HEK293 (cell line): ENCODE results near the gene GFOD1.

Experiments used
- CTCF ChIA-PET: fragments of 350-600 bp; formaldehyde crosslinking; extraction: SDS; loops from one replicate; lab custom pipeline; 2021; ENCODE audit warnings: antibody characterized with exemption; lab: Yijun Ruan, JAX
- POLR2A ChIA-PET: fragments of 300-600 bp; formaldehyde crosslinking; extraction: SDS; loops from one replicate; lab custom pipeline; 2020; ENCODE audit warnings: antibody characterized with exemption, inconsistent platforms; lab: Yijun Ruan, JAX
- H3K27ac ChIP-seq: fragments of 200-500 bp; sonication (Bioruptor generic); 2 replicates; pipeline ENCODE4 v1.5.1; 2014; ENCODE audit warnings: low read depth, low read length, control low read depth, inconsistent platforms; ENCODE audit errors: extremely low read depth
- H3K36me3 ChIP-seq, 2 experiments: fragments of 200-500 bp in 1 of 2; sonication (Bioruptor generic) in 1 of 2; 1 replicate in 1 of 2; 2 replicates in 1 of 2; pipeline ENCODE4 v1.5.1; 2014 to 2017; ENCODE audit warnings: inconsistent platforms in 2 of 2, low read length in 2 of 2; ENCODE audit not compliant: control insufficient read depth in 2 of 2, insufficient read depth in 1 of 2
- H3K4me1 ChIP-seq: fragments of 200-500 bp; sonication (Bioruptor generic); 2 replicates; pipeline ENCODE4 v1.5.1; 2014; ENCODE audit warnings: mild to moderate bottlenecking, low read length, inconsistent platforms; ENCODE audit not compliant: control insufficient read depth, insufficient read depth
- H3K4me3 ChIP-seq: 2 replicates; pipeline ENCODE4 v1.5.1; 2011; ENCODE audit warnings: low read depth, mild to moderate bottlenecking, control low read depth, low read length, moderate library complexity
- H3K9me3 ChIP-seq: fragments of 200-500 bp; sonication (Bioruptor generic); 2 replicates; pipeline ENCODE4 v1.5.1; 2014; ENCODE audit warnings: low read depth, low read length, inconsistent platforms; ENCODE audit not compliant: control insufficient read depth, insufficient read depth
- ELK4 ChIP-seq: IDR thresholded peaks from 2 replicates; pipeline ENCODE4 v1.6.1; 2011; ENCODE audit warnings: mild to moderate bottlenecking, low read depth, low read length, borderline replicate concordance
- HOXD13 ChIP-seq: sonication (generic); formaldehyde crosslinking; IDR thresholded peaks from 2 replicates; pipeline ENCODE4 v1.8.0; 2022; ENCODE audit warnings: missing genetic modification reagents, borderline replicate concordance
- KLF9 ChIP-seq: fragments of 450-650 bp; formaldehyde crosslinking; IDR thresholded peaks from 2 replicates; pipeline ENCODE4 v1.5.1; 2016; ENCODE audit warnings: missing biosample characterization, missing genetic modification characterization, low read depth
- MYNN ChIP-seq: fragments of 450-650 bp; formaldehyde crosslinking; IDR thresholded peaks from 2 replicates; pipeline ENCODE4 v1.5.1; 2016; ENCODE audit warnings: missing biosample characterization, missing genetic modification characterization, borderline replicate concordance
- PBX3 ChIP-seq: sonication (generic); formaldehyde crosslinking; IDR thresholded peaks from 2 replicates; pipeline ENCODE4 v1.8.1; 2022; ENCODE audit warnings: mild to moderate bottlenecking, moderate library complexity, missing genetic modification reagents
- ZBTB11 ChIP-seq: fragments of 450-650 bp; formaldehyde crosslinking; conservative IDR thresholded peaks from 2 replicates; pipeline ENCODE4 v1.5.1; 2016; ENCODE audit warnings: low read depth, missing biosample characterization, missing genetic modification characterization
- ZBTB21 ChIP-seq: fragments of 450-650 bp; formaldehyde crosslinking; IDR thresholded peaks from 2 replicates; pipeline ENCODE4 v1.5.1; 2017; ENCODE audit warnings: missing biosample characterization, missing genetic modification characterization
- ZFP3 ChIP-seq: fragments of 450-650 bp; formaldehyde crosslinking; IDR thresholded peaks from 2 replicates; pipeline ENCODE4 v1.5.1; 2016; ENCODE audit warnings: low read depth, missing biosample characterization, missing genetic modification characterization
- ZNF138 ChIP-seq: fragments of 450-650 bp; formaldehyde crosslinking; IDR thresholded peaks from 2 replicates; pipeline ENCODE4 v1.5.1; 2016; ENCODE audit warnings: missing biosample characterization, missing genetic modification characterization, borderline replicate concordance
- ZNF169 ChIP-seq: fragments of 450-650 bp; formaldehyde crosslinking; IDR thresholded peaks from 2 replicates; pipeline ENCODE4 v1.5.1; 2016; ENCODE audit warnings: missing biosample characterization, missing genetic modification characterization
- ZNF202 ChIP-seq: fragments of 450-650 bp; formaldehyde crosslinking; IDR thresholded peaks from 2 replicates; pipeline ENCODE4 v1.5.1; 2016; ENCODE audit warnings: missing biosample characterization, missing genetic modification characterization, borderline replicate concordance
- ZNF26 ChIP-seq: fragments of 450-650 bp; formaldehyde crosslinking; IDR thresholded peaks from 2 replicates; pipeline ENCODE4 v1.5.1; 2016; ENCODE audit warnings: missing biosample characterization, missing genetic modification characterization
- ZNF362 ChIP-seq: fragments of 450-650 bp; formaldehyde crosslinking; IDR thresholded peaks from 2 replicates; pipeline ENCODE4 v1.5.1; 2016; ENCODE audit warnings: missing biosample characterization, missing genetic modification characterization
- ZNF416 ChIP-seq: fragments of 450-650 bp; formaldehyde crosslinking; IDR thresholded peaks from 2 replicates; pipeline ENCODE4 v1.5.1; 2016; ENCODE audit warnings: missing biosample characterization, missing genetic modification characterization
- ZNF449 ChIP-seq: fragments of 450-650 bp; formaldehyde crosslinking; IDR thresholded peaks from 2 replicates; pipeline ENCODE4 v1.5.1; 2017; ENCODE audit warnings: missing biosample characterization, mild to moderate bottlenecking, missing genetic modification characterization, moderate library complexity
- ZNF529 ChIP-seq: fragments of 450-650 bp; formaldehyde crosslinking; IDR thresholded peaks from 2 replicates; pipeline ENCODE4 v1.5.1; 2017; ENCODE audit warnings: missing genetic modification characterization, missing biosample characterization; ENCODE audit not compliant: insufficient replicate concordance
- ZNF560 ChIP-seq: fragments of 450-650 bp; formaldehyde crosslinking; IDR thresholded peaks from 2 replicates; pipeline ENCODE4 v1.5.1; 2017; ENCODE audit warnings: missing biosample characterization, missing genetic modification characterization, borderline replicate concordance
- ZNF830 ChIP-seq: fragments of 450-650 bp; IDR thresholded peaks from 2 replicates; pipeline ENCODE4 v1.5.0; 2018; ENCODE audit warnings: missing biosample characterization, missing genetic modification characterization, low read depth, mild to moderate bottlenecking, moderate library complexity
- ZSCAN30 ChIP-seq: fragments of 450-650 bp; IDR thresholded peaks from 2 replicates; pipeline ENCODE4 v1.5.1; 2018; ENCODE audit warnings: missing biosample characterization, mild to moderate bottlenecking, missing genetic modification characterization, moderate library complexity
- ZXDB ChIP-seq: fragments of 450-650 bp; formaldehyde crosslinking; IDR thresholded peaks from 2 replicates; pipeline ENCODE4 v1.5.1; 2016; ENCODE audit warnings: missing biosample characterization, missing genetic modification characterization

Gene GFOD1

GRCh38 chr6:13519839-13520238, 32.4 kb upstream of the GFOD1 start:
- POLR2A ChIA-PET: no interaction called here
- Histone ChIP-seq H3K9me3 (no peaks in the 10 kb centered on the region), H3K36me3 (no peaks in the 10 kb centered on the region), H3K27ac (no peak overlapping the region), H3K4me1 (no peaks in the 10 kb centered on the region), H3K4me3 (no peak overlapping the region)
- TF ChIP-seq ZNF169 (tag by site-specific recombination): no peak
- no peak for TF ChIP-seq KLF9 (tag by site-specific recombination)
- no peak for TF ChIP-seq ZFP3
- CTCF ChIA-PET: interaction anchor here (0.6 to 1.6 kb wide), 2 partner anchors 55 to 120 kb away, joined by 4 to 5 read pairs; partner anchors contain the start of gene SIRT5

- no peaks in the 10 kb centered on the region for H3K36me3 ChIP-seq
- H3K4me3 ChIP-seq: no peak overlapping the region
- POLR2A ChIA-PET: no interaction called here
- no peak overlapping the region for H3K27ac ChIP-seq
- no peaks in the 10 kb centered on the region for H3K9me3 ChIP-seq
- CTCF ChIA-PET: interaction anchor here (0.6 kb wide), 1 partner anchor 124 kb away, joined by 5 read pairs; no protein-coding TSS in a partner anchor
- TF ChIP-seq ZBTB21 (tag by site-specific recombination) (no peak), ZNF26 (tag by site-specific recombination) (no peak), MYNN (tag by site-specific recombination) (no peak), ZNF138 (no peak), HOXD13 (CRISPR knock-in tag) (no peak), ZNF560 (tag by site-specific recombination) (no peak), ZSCAN30 (no peak), ZNF362 (tag by site-specific recombination) (no peak), ELK4 (no peak), ZBTB11 (no peak), ZNF416 (tag by site-specific recombination) (no peak), ZNF830 (tag by site-specific recombination) (no peak), ZXDB (tag by site-specific recombination) (no peak), ZNF529 (no peak), ZNF202 (tag by site-specific recombination) (no peak), ZNF449 (no peak), PBX3 (no peak)
- H3K4me1 ChIP-seq: no peaks in the 10 kb centered on the region
Observed at GRCh38 chr6:13517116-13517515, 29.7 kb upstream of the GFOD1 start.
